Measurements from ENCODE around the gene DDX60.
"Not testable (repeated sequence)": the region's sequence is repeated elsewhere in the genome, so short reads cannot be mapped to it uniquely, and the experiment has no call there.

Gene DDX60

GRCh38 chr4:168285850-168286249 lies 32.7 kb downstream of the DDX60 start:
- not testable (repeated sequence) for DNase-seq

DNA sequence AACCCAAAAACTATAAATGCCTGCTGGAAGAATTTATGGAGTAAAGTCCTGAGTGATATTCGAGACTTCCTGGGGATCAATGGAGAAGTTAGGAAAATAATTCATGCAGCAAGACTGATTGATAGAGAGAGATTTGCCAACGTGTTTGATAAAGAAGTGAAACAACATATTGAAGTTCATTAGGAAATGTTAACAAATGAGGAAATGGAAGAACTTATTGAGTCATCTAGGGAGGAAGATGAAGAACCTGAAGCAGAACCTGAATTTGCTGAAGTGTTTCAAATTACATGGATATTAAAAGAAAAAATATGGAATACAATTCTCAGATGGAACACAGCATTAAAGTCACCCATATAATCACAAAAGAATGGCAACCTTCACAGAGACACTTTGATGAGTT lies 39.0 kb downstream of the DDX60 start:
- DNase-seq: no peak

DNA sequence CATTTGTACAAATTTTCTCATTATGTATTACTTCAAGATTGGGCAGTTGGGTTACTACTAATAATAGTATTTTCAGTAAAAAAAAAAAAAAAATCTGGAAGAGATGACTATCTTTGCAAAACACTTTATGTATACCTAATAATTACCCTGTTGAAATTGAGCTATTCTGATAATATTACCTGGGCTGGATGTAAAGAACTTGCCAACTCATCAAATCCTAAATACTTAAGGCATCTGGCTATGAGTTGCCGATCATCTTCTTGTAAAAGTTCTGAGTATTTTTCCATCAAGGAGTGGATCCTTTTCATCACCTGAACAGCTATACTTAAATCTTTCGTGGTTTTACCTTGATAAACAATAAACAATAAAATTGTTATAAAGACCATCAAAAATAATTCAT lies 42.7 kb downstream of the DDX60 start:
- DNase-seq: no peak

DNA sequence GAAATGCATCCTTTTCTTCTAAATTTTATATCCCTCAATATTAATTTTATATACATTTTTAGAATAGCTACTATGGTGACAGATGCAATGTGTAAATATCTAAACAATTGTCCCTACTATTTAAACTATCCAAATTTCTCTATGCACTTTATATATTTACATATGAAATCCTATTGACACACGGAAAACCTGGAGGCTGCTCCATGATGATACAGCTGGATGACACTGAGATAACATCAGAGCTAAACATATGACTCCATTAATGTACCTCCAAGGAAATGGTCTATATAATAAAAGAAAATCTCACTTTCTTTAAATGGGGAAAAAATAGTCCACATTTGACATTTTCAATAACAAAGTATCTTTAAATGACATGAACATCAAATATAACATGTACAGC lies 43.7 kb downstream of the DDX60 start:
- no peak for DNase-seq

GRCh38 chr4:168273838-168274237 lies 44.7 kb downstream of the DDX60 start:
- no peak for DNase-seq

- no peak for DNase-seq
These were observed 46.1 kb downstream of the DDX60 start for GRCh38 chr4:168272488-168272887.

DNA sequence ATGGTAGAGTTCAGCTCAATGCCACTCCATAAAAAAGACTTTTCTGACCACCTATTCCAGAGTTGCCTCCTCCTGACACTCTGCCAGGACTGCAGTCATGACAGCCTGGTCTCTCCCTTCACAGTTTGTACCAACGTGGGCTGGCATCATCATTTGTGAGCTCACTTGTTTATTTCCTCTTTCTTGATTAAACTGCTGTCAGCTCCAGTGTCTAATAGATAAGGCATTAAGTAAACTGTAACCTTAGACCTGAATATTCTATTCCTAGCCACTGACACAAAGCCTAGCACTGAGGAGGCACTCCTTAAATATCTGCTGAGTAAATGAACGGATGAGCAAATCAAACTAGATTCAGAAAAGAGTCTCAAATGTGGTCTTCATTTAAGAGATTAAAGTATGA lies 48.7 kb downstream of the DDX60 start:
- no peak for DNase-seq

DNA sequence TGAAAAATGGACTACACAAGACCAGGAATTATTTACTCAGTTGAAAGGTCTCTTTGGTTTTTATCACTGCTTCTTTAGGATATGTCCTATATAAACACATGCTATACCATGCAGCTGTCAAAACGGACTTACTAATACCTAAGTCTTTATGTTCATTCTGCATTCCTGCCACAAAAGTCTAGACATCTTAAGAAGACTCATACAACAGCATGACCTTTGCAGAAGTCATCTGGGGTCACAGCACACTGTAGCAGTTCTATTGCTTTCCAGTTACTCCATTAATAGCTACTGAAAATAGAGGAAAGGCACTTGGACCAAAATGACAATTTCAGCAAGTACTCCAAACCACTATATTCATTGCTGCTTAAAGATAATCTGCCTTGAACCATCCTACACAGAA lies 53.2 kb downstream of the DDX60 start:
- DNase-seq: no peak

DNA sequence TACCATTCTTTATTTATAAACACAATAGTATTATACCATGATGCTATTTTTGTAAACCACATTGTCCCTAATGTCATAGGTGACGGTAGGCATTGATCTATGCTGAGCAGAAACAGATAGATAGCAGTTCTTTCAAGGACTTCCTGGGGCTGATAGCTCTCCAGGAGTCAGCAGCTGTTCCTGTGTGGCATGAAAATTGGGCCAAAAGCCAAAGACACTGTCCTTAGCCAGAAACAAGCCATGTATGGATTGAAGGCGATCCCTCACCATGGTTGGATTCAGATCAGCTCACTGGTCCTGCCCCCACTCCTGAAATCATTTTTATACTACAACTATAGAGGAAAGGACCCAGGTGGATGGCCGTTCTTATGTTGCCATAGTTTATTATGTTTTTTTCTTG lies 53.6 kb downstream of the DDX60 start:
- no peak for DNase-seq

- no peak for DNase-seq
These were observed 55.5 kb downstream of the DDX60 start for GRCh38 chr4:168263039-168263438.

DNA sequence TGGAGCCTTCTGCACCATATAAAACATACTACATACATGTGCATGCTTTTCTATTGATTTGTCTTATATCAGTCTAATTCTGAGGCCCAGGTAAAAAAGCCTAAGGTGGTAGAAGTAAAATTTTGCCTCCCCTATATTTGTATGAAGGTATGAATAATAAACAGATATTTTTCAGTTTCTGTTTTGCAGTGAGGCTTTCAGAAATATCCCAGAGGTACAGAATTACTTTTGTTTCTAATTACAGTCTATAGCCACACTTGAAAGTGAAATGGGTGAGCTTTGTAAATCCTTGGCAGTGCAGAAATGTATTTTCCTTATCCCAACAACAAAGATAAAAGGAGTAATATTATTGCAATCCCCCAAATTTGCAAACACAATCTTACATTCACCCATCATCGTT lies 59.5 kb downstream of the DDX60 start:
- DNase-seq: no peak

- DNase-seq: no peak
These were observed 60.8 kb downstream of the DDX60 start for GRCh38 chr4:168257768-168258167.

GRCh38 chr4:168248176-168248710 lies 70.3 kb downstream of the DDX60 start:
- no peak for DNase-seq

GRCh38 chr4:168247603-168248002 lies 70.9 kb downstream of the DDX60 start:
- no peak for DNase-seq

DNA sequence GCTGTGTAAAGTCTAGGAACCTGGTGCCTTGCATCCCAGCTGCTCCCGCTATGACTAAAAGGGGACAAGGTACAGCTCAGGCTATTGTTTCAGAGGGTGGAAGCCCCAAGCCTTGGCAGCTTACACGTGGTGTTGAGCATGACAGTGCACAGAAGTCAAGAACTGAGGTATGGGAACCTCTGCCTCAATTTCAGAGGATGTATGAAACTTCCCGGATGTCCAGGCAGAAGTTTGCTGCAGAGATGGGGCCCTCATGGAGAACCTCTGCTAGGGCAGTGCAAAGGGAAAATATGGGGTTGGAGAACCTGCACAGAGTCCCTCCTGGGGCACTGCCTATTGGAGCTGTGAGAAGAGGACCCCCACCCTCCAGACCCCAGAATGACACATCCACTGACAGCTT lies 76.6 kb downstream of the DDX60 start:
- no peak for DNase-seq

- DNase-seq: no peak
These were observed 77.7 kb downstream of the DDX60 start for GRCh38 chr4:168240821-168241220.

GRCh38 chr4:168221301-168221700 lies 97.3 kb downstream of the DDX60 start:
- DNase-seq: no peak

DNA sequence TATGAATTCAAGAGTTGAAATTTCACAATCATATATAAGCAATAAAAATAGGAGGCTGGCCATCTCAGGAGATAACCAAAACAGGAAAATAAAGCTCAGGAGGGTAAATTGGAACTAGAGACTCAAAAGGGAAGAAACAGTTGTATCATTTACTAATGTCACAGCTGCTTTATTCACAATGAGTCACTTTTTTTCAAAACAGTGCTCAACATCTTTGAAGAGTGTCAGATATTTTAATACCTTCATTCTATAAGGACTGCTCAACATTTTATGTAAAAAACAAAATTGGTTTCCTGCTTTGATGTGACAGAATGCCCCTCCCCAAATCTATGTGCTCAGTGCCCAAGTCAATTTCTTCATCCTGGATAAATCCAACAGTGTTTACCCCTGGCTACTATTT lies 97.7 kb downstream of the DDX60 start:
- DNase-seq: no peak

- no peak for DNase-seq
These were observed 99.9 kb downstream of the DDX60 start for GRCh38 chr4:168218645-168219044.

DNA sequence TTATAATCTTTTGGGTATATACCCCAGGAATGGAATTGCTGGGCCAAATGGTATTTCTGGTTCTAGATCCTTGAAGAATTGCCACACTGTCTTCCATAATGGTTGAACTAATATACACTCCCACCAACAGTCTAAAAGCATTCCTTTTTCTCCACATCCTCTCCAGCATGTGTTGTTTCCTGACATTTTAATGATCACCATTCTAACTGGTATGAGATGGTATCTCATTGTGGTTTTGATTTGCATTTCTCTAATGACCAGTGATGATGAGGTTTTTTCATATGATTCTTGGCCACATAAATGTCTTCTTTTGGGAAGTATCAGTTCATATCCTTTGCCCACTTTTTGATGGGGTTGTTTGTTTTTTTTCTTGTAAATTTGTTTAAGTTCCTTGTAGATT lies 105.0 kb downstream of the DDX60 start:
- not testable (repeated sequence) for DNase-seq

DNA sequence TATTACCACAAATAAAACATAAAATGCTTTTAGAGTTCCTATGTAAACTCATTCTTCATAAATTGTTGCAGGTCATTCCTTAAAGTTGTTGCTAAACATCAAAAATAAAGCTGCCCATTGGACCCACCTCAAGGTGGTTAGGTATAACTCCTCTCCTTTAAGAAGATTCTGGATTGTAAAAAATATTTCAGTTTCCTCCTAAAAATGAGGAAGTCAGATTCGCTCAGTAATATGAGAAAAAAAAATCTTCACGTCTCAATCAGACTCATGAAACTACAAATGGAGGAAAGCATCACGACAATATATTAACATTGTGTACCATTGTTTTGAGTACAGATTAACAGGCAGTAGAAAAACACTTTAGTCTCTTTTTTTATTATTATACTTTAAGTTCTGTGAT lies 105.9 kb downstream of the DDX60 start:
- DNase-seq: no peak

DNA sequence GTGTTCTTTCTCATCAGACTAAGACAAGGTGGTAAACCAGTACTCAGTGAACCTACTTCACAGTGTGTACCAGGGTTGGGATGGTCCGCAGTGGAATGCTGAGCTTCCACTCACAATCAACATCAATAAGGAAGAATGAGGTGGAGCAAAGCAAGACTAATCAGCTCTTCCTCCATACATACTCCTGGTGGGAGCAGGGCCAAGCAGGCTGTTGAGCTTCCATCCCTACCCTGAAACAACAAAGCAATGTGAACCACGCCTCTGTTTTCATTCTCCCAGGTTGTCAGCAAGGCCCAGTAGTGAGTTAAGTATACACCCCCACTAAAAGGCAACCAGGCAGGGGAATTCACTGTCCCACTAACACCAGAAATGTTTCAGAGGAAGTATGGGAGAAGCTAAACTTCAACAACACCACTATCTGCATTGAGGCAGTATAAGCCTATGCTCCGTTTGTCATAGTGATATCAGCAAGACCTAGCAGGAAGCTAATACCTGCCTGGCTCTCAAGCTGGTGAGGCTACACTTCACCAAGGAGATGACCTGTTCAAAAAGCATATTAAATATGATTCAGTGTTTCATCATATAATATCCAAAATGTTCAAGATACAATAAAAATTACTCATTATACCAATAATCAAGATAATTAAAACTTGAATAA lies 109.5 kb downstream of the DDX60 start:
- DNase-seq: no peak

- DNase-seq: no peak
These were observed 115.2 kb downstream of the DDX60 start for GRCh38 chr4:168203233-168203911.

DNA sequence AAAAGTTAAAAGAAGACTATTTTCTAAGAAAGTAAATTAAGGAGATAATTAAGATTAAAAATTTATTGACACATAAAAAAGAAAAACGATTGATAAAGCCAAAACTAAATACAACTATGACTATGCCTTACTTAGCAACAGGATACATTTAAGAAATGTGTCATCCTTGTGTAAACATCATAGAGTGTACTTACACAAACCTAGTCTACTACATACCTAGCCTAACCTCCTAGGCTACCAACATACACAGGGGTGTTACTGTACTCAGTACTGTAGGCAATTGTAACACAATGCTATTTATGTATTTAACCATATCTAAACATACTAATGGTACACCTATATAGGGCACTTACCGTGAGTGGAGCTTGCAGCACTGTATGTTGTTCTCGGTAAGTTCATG lies 117.9 kb downstream of the DDX60 start:
- DNase-seq: no peak
